ENCODE results near the gene NUPR1. TPM values are rescaled to one million over a fixed set of nuclear protein-coding genes. Genes with fewer than 3 reads are reported as not detected.

NUPR1 gene
- total and polyA plus RNA-seq, 2 of the 13 experiments (the other 11 are each of a cell fraction or from before 2014, with no cell fraction given): 18.0 to 25.6 TPM

- TF ChIP-seq KIAA2018 (CRISPR knock-in tag; IDR thresholded peaks at IDR 0.05; ENCODE audit: borderline replicate concordance) (no peak), ZNF260 (CRISPR knock-in tag; IDR thresholded peaks at IDR 0.05; ENCODE audit: borderline replicate concordance, low read depth) (no peak), JDP2 (CRISPR knock-in tag; IDR thresholded peaks at IDR 0.05; ENCODE audit: borderline replicate concordance) (no peak), SNAPC2 (CRISPR knock-in tag; IDR thresholded peaks at IDR 0.05) (peak; percentile 45; the same call in 1 of the 2 replicates), ZKSCAN1 (IDR thresholded peaks at IDR 0.05; ENCODE audit: low read length) (no peak), KDM5A (IDR thresholded peaks at IDR 0.05; ENCODE audit: borderline replicate concordance, low read length) (peak; percentile 72; the same call in 1 of the 2 replicates), BRCA1 (CRISPR knock-in tag; IDR thresholded peaks at IDR 0.05) (no peak), RCOR2 (CRISPR knock-in tag; IDR thresholded peaks at IDR 0.05) (peak; percentile 52; the same call in 1 of the 2 replicates), ZNF33B (CRISPR knock-in tag; IDR thresholded peaks at IDR 0.05) (peak; percentile 98), ZNF737 (CRISPR knock-in tag; IDR thresholded peaks at IDR 0.05; ENCODE audit: borderline replicate concordance) (peak; percentile 52; the same call in 1 of the 2 replicates), SATB2 (CRISPR knock-in tag; IDR thresholded peaks at IDR 0.05) (no peak; the same call in 1 of the 2 replicates), ZNF563 (CRISPR knock-in tag; IDR thresholded peaks at IDR 0.05) (peak; percentile 91; the same call in 1 of the 2 replicates), PLSCR1 (CRISPR knock-in tag; IDR thresholded peaks at IDR 0.05; ENCODE audit: borderline replicate concordance) (no peak), ATAD3A (CRISPR knock-in tag; IDR thresholded peaks at IDR 0.05) (peak; percentile 55; the same call in 1 of the 2 replicates), YY1 (IDR thresholded peaks at IDR 0.05; ENCODE audit: insufficient read depth, insufficient replicate concordance, low read depth, low read length) (peak; percentile 76), REXO4 (CRISPR knock-in tag; IDR thresholded peaks at IDR 0.05; ENCODE audit: borderline replicate concordance) (0 out of 2 replicates have a peak, but pooled peaks have one; percentile 26), NPAS2 (CRISPR knock-in tag; IDR thresholded peaks at IDR 0.05; ENCODE audit: borderline replicate concordance) (no peak), ESRRA (CRISPR knock-in tag; IDR thresholded peaks at IDR 0.05; ENCODE audit: low read depth) (peak; percentile 84)
Measured at GRCh38 chr16:28553776-28554633, 15.2 kb upstream of the NUPR1 start, which contains the start of gene SGF29 (continued).
